ENCODE results near the gene CTIF.

The CTIF gene

DNA sequence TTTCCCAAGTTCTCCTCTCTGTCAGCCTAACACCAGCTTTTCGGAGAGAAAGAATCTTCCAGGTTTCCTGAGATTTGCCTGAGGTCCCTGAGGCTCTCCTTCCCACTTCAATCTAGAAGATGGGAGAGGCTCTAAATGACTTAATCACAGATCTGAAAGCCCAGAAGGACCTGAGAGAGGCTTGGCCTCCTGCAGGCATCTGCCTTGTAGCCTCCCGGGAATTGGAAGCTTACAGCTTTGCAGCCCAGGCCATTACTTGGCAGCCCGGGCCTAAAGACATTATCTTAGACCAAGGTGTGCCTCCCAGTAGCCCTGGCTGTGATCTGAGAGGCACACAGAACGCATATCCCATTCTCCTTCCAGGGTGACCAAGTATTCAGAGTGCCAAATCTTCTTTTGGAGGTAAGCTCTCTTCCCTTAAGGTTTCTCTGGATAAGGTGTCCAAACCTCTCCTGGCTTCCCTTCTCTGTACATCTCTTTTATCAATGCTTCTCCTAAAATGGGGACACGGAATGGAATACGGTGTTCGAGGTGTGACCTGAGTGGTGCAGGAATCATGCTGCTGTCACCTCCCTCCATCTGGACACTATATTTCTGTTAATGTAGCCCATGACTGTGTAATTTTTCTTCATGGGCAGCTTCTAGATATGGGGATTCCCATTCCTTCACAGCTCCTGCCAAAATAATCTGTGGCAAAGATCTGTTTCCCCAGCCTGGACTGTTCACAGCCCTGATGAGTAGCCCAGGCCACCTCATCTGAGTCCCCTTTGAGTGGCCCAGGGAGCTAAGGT is 16.0 kb downstream of the CTIF start:
- no peak for DNase-seq

DNA sequence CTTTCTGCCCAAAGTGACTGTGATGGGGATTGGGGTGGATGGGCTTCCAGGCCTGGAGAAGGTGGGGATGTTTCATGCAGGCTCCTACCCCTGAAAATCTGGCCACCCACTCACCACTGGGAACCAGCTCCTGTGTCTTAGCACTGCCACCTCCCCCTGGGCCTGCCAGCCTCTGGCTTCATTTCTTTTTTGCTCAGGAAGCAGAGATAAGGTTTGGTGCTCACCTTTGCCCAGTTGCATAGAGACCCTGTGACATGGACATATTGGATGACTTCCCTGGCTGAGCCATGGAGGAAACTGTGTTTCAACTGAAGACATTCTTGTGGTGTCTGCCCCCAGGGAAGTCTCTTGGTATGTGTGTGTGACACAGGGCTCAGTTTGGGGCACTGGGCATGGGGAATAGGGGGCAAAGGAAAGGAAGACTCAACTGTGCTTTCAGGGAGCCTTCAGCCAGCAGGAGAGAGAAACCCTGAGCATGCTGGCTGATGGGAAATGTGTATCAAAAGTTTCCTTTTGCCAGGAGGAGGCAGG is 16.7 kb downstream of the CTIF start:
- no peak for DNase-seq

DNA sequence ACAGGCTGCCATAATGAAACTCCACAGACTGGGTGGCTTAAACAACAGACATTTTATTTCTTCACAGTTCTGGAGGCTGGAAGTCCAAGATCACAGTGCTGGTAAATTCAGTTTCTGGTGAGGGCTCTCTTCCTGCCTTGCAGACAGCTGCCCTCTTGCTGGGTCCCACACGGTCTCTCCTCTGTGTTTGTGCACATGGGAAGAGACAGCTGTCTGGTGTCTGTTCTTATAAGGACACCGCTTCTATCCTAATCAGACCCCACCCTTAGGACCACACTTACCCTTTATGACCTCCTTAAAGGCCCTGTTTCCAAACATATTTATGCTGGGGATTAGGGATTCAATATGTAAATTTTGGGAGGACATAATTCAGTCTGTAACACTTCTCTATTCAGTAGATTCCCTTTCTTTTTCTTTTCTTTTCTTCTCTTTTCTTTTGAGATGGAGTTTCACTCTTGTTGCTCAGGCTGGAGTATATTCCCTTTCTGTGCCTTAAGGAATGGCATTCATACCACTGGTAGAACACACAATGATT is 18.9 kb downstream of the CTIF start:
- DNase-seq: no peak

DNA sequence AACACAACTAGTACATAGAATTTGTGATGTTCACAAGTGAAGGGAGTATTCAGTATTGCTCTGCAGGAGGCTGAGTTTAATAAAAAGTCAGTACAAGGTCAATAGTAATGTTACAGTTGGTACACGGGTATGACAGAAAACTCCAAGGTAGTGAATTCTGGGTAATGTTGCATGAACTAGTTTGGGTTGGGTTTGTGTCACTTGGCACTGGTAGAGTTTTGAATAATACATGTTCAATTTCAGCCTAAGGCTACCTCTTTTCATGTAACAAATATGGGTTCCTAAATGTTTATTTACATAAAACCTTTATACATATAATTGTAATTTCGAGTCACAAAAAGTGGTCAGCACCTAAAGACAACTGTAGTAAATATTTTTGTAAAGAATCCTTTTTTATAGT is 19.4 kb downstream of the CTIF start:
- no peak for DNase-seq

DNA sequence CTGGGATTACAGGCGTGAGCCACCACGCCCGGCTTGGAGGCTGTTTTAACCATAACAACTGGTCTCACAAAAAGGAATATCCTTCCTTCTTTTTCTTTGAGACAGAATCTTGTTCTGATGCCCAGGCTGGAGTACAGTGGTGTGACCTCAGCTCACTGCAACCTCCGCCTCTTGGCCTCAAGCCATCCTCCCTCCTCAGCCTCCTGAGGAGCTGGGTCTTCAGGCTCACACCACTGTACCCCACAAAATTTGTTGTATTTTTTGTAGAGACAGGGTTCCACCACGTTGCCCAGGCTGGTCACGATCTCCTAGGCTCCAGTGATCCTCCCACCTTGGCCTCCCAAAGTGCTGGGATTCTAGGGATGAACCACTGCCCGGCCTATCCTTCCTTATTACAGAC is 21.7 kb downstream of the CTIF start:
- no peak for DNase-seq

DNA sequence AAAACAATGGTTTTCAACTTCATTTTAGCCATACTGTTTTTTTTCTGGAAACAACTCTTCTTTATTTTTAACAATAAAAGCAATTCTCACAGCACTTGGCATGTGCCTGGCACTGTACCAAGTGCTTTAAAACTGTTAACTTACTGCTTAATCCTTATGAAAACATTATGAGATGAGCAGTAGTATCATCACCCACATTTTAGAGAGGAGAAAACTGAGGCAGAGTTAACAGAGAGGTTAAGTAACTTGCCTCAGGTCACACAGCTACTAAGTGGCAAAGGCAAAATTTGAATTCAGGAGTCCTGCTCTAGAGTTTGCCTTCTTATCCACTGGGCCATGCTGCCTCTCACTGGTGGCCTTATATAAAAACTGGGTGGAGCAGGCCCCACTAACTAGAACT is 23.2 kb downstream of the CTIF start:
- DNase-seq: peak; percentile 28

DNA sequence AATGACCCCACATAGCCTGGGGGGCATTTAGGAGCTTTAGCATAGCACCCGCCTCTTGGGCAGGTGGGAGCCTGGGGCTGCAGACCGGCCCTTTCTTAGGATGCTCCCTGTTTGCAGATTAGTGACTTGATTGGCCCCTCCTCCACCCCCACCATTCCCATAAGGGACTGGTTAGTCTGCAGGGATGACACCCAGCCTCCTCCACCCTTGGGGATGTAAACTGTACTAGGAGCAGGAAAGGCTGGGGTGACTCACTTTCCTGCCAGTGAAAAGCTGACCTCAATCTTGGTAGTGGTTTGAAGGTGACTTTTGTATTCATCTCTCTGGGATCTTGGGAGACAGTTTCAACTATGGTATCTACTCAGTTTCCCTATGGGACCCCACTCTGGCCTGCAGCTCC is 24.2 kb downstream of the CTIF start:
- peak; percentile 88 for DNase-seq

DNA sequence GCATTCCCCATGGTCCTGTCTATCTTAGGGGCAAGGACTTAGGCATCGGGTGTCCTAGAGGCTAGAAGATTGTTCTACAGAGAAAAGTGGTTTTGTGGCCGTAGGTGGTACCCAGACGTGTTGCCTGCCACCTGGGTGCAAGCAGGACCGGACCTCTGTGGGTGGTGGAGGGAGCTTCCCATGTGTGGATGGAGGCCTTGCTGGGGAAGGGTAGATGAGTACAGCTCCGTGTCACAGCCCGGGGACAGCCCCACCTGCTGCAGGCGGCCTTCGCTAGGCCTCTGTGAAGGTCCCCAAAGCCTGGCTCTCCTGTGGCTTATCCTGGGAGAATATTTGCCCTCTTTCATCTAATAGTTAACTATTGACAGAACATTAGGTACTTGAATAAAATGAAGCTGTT is 25.3 kb downstream of the CTIF start:
- DNase-seq: no peak

DNA sequence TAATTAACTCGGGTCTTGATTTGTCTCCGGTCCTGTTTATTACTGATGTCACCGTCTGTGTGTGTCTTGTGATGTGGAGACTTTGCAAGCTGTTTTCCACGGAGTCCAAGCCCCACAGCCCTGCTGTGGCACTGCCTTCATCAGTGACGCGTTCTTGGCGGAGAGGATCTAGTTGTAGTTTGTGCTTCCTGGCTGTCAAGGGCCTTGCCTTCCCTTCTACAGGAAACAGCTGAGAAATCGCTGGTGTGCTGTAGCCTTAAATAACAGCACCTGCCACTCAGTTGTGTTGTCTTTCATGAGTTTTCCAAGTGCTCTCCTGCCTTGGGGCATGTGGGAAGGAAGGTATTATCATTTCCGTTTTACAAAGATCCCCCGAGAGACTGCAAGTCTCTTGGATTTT is 26.3 kb downstream of the CTIF start:
- DNase-seq: no peak

DNA sequence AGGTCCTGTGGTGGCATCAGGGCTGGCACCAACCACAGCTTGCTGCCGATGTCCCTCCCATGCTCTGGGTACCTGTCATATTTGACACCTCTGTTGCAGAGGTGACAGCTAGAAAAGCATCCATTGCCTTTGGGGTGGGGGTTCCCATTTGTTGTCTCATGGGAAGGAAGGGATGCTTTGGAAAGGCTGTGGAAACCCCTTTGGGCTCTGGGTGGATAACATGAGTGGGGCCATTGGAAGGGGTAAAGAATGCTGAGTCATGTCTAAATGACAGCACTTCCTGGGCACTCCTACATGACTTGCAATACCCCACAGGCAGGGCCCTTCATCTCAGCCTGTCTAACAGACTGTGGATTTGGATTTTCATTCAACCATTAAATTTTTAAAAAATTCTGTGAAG is 27.8 kb downstream of the CTIF start:
- DNase-seq: no peak

DNA sequence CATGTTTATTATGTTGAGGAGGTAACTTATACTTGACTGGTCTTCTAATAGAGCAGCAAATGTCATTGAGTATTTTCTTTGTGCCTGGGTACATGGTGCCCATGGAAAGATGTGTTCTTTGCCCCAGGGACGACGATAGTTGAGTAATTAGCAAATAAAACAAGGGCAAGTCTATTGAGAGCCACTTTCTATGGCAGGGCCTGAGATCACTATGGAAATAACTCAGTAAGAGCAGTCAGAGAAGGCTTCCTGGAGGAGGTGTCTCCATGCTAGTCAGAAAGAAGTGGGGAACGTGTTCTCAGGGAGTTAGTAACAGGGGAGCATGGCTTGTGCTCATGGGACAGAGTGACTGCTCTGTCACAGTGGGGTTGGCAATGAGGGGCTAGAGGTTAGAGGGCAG is 28.6 kb downstream of the CTIF start:
- DNase-seq: no peak

DNA sequence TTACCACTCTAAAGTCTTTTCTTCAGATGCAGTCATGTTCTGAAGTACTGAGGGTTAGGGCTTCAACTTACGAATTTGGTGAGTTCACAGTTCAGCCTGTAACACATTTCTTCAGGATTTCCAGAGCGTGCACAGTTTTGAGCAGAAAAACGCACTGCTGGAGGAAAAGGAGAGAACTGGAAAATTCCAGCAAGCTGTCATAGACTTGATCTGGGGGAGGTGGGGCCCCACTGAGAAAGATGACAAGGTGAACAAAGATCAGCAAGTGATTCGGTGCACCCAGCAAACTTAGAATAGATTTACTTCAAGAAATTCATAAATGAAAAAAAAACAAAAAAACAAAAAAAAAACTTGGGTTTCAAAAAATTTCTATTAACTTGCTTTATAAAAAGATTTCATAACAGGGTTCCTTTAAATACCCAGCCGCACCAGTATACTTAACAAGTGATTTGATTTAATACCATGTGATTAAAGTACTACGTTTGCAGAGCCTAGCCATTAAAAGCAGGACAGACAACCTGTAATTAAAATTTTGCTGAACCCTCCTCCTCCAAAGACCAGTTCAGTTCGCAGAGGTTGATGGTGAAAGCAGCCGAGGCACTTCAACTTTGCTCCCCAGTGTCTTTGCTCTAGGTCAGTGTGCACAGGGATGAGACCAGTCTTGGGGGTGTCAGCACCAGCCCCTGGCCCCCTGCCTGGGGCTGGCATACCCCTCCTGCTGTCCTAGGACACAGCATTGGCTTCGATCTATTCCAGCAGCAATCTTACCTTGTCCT is 30.5 kb downstream of the CTIF start:
- no peak for DNase-seq

DNA sequence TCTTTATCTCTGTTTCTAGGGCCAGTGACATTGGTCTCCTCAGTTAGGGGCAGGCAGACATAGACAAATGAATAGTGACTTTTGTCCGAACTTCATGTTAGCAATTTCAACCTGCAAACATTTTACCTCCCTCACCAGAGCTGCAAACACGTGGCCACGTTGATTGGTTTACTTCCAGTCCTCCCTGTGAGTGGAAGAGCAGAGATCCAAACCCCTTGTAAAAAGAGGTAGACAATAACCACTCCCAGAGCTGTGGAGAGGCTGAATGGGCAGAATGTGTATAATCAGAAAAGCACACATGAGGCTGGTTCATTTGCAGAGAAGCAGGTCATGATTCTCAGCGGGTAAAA is 31.1 kb downstream of the CTIF start:
- no peak for DNase-seq

DNA sequence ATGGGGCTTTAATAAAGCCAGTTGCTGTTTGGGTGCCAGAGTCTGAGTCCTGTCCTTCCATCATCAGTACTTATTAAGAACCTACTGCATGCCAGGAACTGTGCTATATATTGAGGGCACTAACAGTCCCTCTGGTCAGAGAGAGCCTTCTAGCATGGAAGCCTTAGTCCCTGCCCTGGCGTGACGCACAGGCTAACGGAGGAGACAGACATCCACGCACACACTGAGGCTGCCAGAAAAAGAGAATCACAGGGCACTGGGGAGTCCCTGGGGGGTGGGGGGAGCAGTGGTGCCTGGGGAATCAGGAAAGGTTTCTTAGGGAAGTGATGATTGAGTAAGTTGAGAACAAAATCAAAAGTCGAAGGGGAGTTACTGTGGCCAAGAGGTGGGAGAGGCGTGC is 31.5 kb downstream of the CTIF start:
- no peak for DNase-seq

DNA sequence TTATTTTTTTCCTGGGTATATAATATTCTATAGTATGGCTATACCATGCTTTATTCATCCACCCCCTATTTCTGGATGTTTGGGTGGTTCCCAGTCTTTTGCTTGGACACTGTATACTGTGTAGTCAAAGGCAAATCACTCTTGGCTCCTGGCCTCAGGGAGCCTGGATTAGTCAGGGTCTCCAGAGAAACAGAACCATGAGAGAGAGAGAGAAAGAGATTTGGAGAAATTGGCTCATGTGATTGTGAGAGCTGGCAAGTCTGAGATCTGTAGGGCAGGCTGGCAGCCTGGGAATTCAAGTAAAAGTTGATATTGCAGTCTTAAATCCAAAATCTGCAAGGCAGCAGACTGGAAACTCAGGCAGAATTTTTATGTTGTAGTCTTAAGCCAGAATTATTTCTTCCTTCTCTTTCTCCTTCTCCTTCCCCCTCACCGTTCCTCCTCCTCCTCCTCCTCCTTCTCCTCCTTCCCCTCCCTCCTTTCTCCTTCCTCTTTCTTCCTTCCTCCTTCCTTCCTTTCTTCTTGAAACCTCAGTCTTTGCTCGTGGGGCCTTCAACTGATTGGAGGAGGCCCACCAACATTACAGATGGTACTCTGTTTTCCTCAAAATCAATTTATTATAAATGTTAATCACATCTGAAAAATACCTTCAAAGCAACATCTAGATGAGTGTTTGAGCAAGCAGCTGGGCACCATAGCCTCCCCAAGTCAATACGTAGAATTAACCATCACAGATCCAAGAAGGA is 33.0 kb downstream of the CTIF start:
- DNase-seq: no peak

DNA sequence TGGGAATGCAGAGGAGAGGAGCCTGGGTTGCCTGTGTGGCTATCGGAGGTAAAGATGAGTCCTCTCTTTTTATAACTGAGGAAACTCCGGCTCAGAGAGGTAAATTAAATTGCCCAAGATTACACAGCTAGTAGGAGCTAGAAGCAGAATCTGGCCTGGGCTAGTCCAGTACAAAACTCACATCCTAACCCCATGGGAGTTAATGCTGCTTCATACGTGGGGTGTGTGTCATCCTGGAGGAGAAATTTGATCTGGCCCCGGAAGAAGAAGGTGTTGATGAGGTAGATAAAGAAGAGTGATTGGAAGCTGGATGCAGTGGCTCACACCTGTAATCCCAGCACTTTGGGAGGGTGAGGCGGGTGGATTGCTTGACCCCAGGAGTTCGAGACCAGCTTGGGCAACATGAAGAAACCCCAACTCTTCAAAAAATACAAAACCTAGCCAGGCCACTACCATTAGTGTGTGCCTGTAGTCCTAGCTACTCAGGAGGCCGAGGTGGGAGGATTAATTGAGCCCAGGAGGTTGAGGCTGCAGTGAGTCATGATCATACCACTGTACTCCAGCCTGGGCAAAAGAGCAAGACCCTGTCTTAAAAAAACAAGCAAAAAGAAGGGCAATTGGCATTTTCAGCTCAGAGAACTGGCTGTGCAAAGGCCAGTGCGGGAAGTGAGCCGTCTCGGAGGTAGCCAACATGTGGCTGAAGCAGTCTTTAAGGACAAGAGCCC is 33.7 kb downstream of the CTIF start:
- DNase-seq: peak; percentile 59

DNA sequence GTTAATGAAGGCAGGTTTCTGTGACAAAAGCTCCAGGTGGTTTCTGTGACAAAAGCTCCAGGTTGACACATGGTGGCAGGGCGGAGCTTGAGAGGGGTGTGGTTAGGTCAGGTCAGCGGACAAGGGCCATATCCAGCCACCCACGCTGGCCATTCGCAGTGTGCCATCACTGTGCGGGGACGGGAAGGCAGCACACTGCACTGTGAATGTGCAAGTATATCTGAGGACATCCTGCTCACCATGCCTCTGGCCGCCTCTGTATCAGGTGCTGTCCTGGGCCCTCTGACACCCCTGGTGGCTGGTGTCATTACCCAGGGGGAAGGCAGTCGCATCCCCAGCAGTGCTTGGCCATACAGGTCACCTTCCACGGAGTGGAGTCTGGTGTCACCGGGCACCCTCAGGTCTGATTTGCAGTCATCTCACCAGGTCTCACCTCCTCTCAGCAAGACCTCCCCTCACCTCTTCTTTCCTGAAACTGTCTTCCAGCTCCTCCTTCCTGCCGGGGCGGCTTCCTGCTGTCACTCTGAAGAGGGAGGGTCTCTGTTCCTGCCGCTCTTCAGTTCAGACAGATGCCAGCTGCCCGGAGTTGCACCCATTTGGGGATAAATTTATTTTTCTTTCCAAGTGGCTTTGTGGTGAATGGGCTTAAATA is 34.9 kb downstream of the CTIF start:
- DNase-seq: no peak

DNA sequence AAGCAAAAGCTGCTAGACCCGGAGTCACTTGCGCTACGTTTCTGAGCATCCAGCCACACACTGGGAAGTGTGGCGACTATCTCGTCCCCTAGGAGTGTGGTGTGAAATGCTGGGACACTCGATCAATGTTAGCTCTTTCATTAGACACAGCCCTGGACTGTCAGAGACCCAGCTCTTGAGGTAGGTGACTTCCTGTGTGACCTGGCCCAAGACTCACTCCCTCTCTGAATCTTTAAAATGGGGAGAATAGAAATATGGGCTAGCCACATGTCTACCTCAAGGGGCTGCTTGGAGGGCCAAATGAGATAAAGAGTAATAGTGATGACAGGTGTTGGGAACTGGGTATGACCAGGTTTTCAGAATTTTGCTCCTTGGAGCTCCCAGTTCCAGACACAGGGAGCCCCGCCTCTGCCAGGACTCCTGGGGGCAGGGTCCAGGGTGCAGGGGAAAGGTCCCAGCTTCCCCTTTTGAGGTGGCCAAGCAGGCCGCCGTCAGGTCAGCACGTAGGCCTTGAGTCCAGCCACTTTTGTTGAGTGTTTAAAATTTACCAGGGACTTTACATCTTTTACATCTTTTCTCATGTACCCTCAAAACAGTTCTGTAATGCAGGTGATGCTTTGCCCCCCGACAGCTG is 36.0 kb downstream of the CTIF start:
- DNase-seq: no peak

DNA sequence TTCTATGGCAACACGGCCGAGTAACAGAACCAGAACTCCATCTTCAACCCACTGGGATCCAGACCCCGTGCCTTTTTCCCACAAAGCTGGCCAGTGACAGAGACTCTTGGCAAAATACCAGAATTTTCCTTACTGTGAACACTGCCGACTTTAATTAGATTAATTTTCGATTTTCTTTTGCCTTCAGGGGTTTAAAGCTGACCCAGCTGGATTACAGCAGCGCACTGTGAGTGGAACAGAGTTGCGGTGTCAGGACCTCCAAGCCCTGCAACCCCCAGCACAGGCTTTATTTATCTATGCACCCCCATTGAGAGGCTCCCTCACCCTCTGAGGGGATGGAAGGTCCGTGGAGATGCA is 36.4 kb downstream of the CTIF start:
- DNase-seq: no peak

DNA sequence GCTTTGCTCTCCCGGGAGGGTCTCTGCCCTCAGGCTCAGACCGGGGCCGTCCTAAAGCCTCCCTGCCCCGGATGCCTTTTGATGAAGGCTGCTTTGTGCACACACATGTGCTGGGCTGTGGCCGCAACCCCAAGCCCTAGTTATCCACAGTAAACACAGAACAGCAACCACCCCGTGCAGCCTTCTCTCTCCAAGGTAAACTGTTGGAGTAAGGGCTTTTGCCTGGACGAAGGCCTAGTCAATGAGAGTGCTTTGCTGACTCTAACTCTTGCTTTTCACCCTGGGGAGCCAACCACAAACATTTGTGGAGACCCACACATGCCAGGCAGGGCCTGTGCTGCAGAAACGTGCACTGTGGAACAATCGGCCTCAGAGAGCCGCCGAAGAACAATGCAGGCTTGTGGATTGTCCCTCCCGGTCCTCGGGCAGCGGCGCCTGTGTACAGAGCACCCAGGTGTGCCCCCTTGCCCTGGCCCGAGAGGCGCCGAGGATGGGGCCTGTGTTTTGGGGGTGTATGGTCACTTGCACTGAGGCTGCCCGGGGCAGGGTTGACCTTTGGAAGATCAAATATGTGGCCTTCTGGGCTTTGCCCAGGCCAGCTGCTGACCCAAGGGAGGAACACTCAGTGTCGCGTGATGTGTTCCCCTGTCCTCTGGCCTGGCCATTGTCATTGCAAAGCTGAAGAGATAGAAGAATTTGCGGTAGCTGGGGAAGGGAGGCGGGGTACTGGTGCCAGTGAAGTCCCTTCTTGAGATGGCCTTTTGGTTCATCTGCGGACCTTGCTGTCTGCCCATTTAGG is 37.0 kb downstream of the CTIF start:
- no peak for DNase-seq

DNA sequence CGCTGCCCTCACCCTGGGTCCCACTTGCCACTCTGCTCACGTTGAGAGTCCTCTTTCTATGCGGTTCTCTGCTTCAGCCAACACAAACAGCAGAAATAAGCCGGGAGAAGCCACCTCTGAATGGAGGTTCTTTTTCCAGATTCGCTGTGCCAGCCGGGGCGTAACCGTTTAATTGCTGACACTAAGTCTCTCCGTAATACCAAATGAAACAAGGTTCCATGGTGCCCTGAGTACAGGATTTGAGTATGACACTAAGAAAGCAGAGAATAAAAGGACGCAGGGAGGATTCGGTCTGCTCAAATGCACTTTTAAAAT is 37.6 kb downstream of the CTIF start:
- DNase-seq: no peak
